HepG2 (cell line): ENCODE data around the gene SLC5A6. TPM values are rescaled to one million over a fixed set of nuclear protein-coding genes. Genes with fewer than 3 reads are reported as not detected.

Experiments used
- DZIP1 ChIP-seq: sonication (generic); formaldehyde crosslinking; IDR thresholded peaks from 2 replicates; pipeline ENCODE4 v1.5.0; 2020; ENCODE audit warnings: mild to moderate bottlenecking, missing genetic modification reagents
- KLF16 ChIP-seq, 2 experiments: sonication (generic) in 1 of 2; formaldehyde crosslinking in 1 of 2; IDR thresholded peaks; 2 replicates each; pipeline versions ENCODE4 v1.6.1 to v1.8.0; 2016 to 2023; ENCODE audit warnings: missing genetic modification reagents in 2 of 2, missing compliant biosample characterization in 1 of 2
- MAZ ChIP-seq, 2 experiments: sonication (generic) in 1 of 2; formaldehyde crosslinking in 1 of 2; IDR thresholded peaks; 2 replicates each; pipeline versions ENCODE4 v1.5.0 to v1.6.1; 2012 to 2020; ENCODE audit warnings: low read depth in 2 of 2, mild to moderate bottlenecking in 2 of 2, borderline replicate concordance in 1 of 2, improper control_type of control experiment in 1 of 2, low read length in 1 of 2, missing genetic modification reagents in 1 of 2, moderate library complexity in 1 of 2
- MNT ChIP-seq: fragments of 450-650 bp; IDR thresholded peaks from 2 replicates; pipeline ENCODE4 v1.6.1; 2016
- MXD3 ChIP-seq: IDR thresholded peaks from 2 replicates; pipeline ENCODE4 v1.6.1; 2016; ENCODE audit warnings: mild to moderate bottlenecking, missing biosample characterization, missing genetic modification reagents
- THRA ChIP-seq: sonication (generic); formaldehyde crosslinking; IDR thresholded peaks from 2 replicates; pipeline ENCODE4 v1.4.0; 2020; ENCODE audit warnings: missing genetic modification reagents, borderline replicate concordance
- TIGD3 ChIP-seq: sonication (generic); formaldehyde crosslinking; IDR thresholded peaks from 2 replicates; pipeline ENCODE4 v1.5.1; 2020; ENCODE audit warnings: mild to moderate bottlenecking, missing genetic modification reagents, borderline replicate concordance
- YEATS4 ChIP-seq: sonication (generic); formaldehyde crosslinking; IDR thresholded peaks from 2 replicates; pipeline ENCODE4 v1.4.0; 2020; ENCODE audit warnings: missing genetic modification reagents, borderline replicate concordance
- ZBTB20 ChIP-seq: sonication (generic); formaldehyde crosslinking; IDR thresholded peaks from 2 replicates; pipeline ENCODE4 v1.8.1; 2023; ENCODE audit warnings: missing genetic modification reagents, low read depth, mild to moderate bottlenecking, borderline replicate concordance
- ZBTB25 ChIP-seq: IDR thresholded peaks from 2 replicates; pipeline ENCODE4 v1.6.1; 2018; ENCODE audit warnings: missing genetic modification reagents
- ZNF121 ChIP-seq: sonication (generic); formaldehyde crosslinking; IDR thresholded peaks from 2 replicates; pipeline ENCODE4 v1.5.0; 2020; ENCODE audit warnings: mild to moderate bottlenecking, missing genetic modification reagents
- ZNF274 ChIP-seq: sonication (generic); formaldehyde crosslinking; IDR thresholded peaks from 2 replicates; pipeline ENCODE4 v1.5.1; 2020; ENCODE audit warnings: mild to moderate bottlenecking, missing genetic modification reagents
- ZNF543 ChIP-seq: sonication (generic); formaldehyde crosslinking; IDR thresholded peaks from 2 replicates; pipeline ENCODE4 v1.4.0; 2020; ENCODE audit warnings: mild to moderate bottlenecking, missing genetic modification reagents
- ZNF619 ChIP-seq: sonication (generic); formaldehyde crosslinking; IDR thresholded peaks from 2 replicates; pipeline ENCODE4 v1.4.0; 2020; ENCODE audit warnings: mild to moderate bottlenecking, missing genetic modification reagents
- ZNF781 ChIP-seq: sonication (generic); formaldehyde crosslinking; IDR thresholded peaks from 2 replicates; pipeline ENCODE4 v1.5.1; 2020; ENCODE audit warnings: borderline replicate concordance, mild to moderate bottlenecking, missing genetic modification reagents; ENCODE audit errors: not compliant biosample characterization
- ZNF841 ChIP-seq: sonication (generic); formaldehyde crosslinking; IDR thresholded peaks from 2 replicates; pipeline ENCODE4 v1.8.1; 2023; ENCODE audit warnings: missing genetic modification reagents, borderline replicate concordance
- polyA plus RNA-seq, 8 experiments: library from polyadenylated mRNA; depleted of rRNA in 3 of 8; stranded (reverse) in 7 of 8; unstranded in 1 of 8; fragments of >200 nt; fragmentation: Illumina TruSeq in 4 of 8; extraction: Trizol in 4 of 8; gene quantifications; 2 replicates each; pipeline versions ENCODE4 v1.2.1 to v1.2.3, GENCODE V29; 2011 to 2016; ENCODE audit warnings: low read depth in 4 of 8, missing spikeins in 1 of 8, mixed read lengths in 1 of 8; ENCODE audit not compliant: insufficient read depth in 1 of 8
- total RNA-seq, 5 experiments: library from RNA; depleted of rRNA; stranded (reverse); fragments of >200 nt; fragmentation: Illumina TruSeq; extraction: Trizol; gene quantifications; 2 replicates each; pipeline ENCODE4 v1.2.3, GENCODE V29; 2016; ENCODE audit warnings: low read depth in 1 of 5

SLC5A6 gene
- total and polyA plus RNA-seq, 2 of the 13 experiments (the other 11 are each of a cell fraction or from before 2014, with no cell fraction given), result 135 to 417 TPM

- TF ChIP-seq TIGD3 (CRISPR knock-in tag), result no peak
- peak; percentile 65 for TF ChIP-seq ZNF274 (CRISPR knock-in tag)
- TF ChIP-seq ZNF841 (CRISPR knock-in tag), result no peak
- peak; percentile 79; the same call in 1 of the 2 replicates for TF ChIP-seq MAZ (IDR thresholded peaks at IDR 0.05; ENCODE audit: borderline replicate concordance, low read depth, low read length)
- peak; percentile 71 for TF ChIP-seq MAZ (CRISPR knock-in tag; IDR thresholded peaks at IDR 0.05; ENCODE audit: low read depth)
- TF ChIP-seq ZNF543 (CRISPR knock-in tag), result peak; percentile 43; the same call in 1 of the 2 replicates
- peak; percentile 49; the same call in 1 of the 2 replicates for TF ChIP-seq MXD3 (CRISPR knock-in tag)
- 0 out of 2 replicates have a peak, but pooled peaks have one; percentile 49 for TF ChIP-seq ZBTB20 (CRISPR knock-in tag)
- TF ChIP-seq MNT, result no peak
- peak; percentile 60; the same call in 1 of the 2 replicates for TF ChIP-seq THRA (CRISPR knock-in tag)
- peak in 1 of 2 experiments; percentile 53; a peak in 1 of 4 replicates for TF ChIP-seq KLF16 (CRISPR knock-in tag; IDR thresholded peaks at IDR 0.05)
- peak; percentile 99 for TF ChIP-seq ZNF121 (CRISPR knock-in tag)
- peak; percentile 69 for TF ChIP-seq ZNF781 (CRISPR knock-in tag)
- TF ChIP-seq YEATS4, result peak; percentile 22; the same call in 1 of the 2 replicates
- peak; percentile 66; the same call in 1 of the 2 replicates for TF ChIP-seq ZBTB25 (CRISPR knock-in tag)
- peak; percentile 83; the same call in 1 of the 2 replicates for TF ChIP-seq DZIP1 (CRISPR knock-in tag)
- TF ChIP-seq ZNF619 (CRISPR knock-in tag), result peak; percentile 15; the same call in 1 of the 2 replicates
These were observed 38.0 kb upstream of the SLC5A6 start (continued) for GRCh38 chr2:27249891-27250651.
